T-helper 17 cell (primary cell): ENCODE data around the gene THSD4. TPM values are rescaled to one million over a fixed set of nuclear protein-coding genes. Genes with fewer than 3 reads are reported as not detected.

Experiments used
- ATAC-seq: fragments of 150-1000 bp; cut with Tn5 transposase; 2 replicates; pipeline ENCODE4 v1.10.0; 2021; ENCODE audit warnings: mild to moderate bottlenecking, moderate library complexity
- DNase-seq, 3 donors: peaks; one replicate each; pipeline versions ENCODE4 v3.0.0 to v3.0.0-alpha.2; 2020 to 2021
- H3K9me3 ChIP-seq: one replicate; pipeline ENCODE4 v1.7.0; 2013; ENCODE audit warnings: low read length, mild to moderate bottlenecking; ENCODE audit not compliant: control insufficient read depth, poor library complexity, severe bottlenecking
- H3K27ac Mint-ChIP-seq: one replicate; pipeline ENCODE4 v1.8.0; 2022; ENCODE audit warnings: mild to moderate bottlenecking, moderate library complexity, mixed read lengths
- H3K27me3 Mint-ChIP-seq: one replicate; pipeline ENCODE4 v1.8.0; 2022; ENCODE audit warnings: mixed read lengths
- H3K36me3 Mint-ChIP-seq: one replicate; pipeline ENCODE4 v1.8.0; 2022; ENCODE audit warnings: low read depth, mixed read lengths
- H3K4me1 Mint-ChIP-seq: one replicate; pipeline ENCODE4 v1.8.0; 2022; ENCODE audit warnings: mild to moderate bottlenecking, mixed read lengths
- H3K4me3 Mint-ChIP-seq: one replicate; pipeline ENCODE4 v1.8.0; 2022; ENCODE audit warnings: mild to moderate bottlenecking, moderate library complexity, mixed read lengths
- total RNA-seq, 4 donors: library from RNA in 2 of 4; stranded (reverse) in 2 of 4; gene quantifications; one replicate each; pipeline ENCODE4 v1.2.3 and lab custom pipeline; 2022 to 2026

Gene THSD4
- total RNA-seq, 2 donors from 2014 or later: not detected

- ATAC-seq (no peak), DNase-seq (no peak)
- Mint-ChIP-seq H3K27ac (no peak overlapping the region), H3K36me3 (peaks cover 2% of the 10 kb centered on the region), H3K27me3 (peaks cover 7% of the 10 kb centered on the region), H3K4me3 (no peak overlapping the region), H3K4me1 (no peaks in the 10 kb centered on the region)
- H3K9me3 ChIP-seq: no peaks in the 10 kb centered on the region
Measured at GRCh38 chr15:71088155-71088554, 27.1 kb upstream of the THSD4 start.

GRCh38 chr15:71088683-71089082 is 26.6 kb upstream of the THSD4 start:
- ATAC-seq: no peak
- H3K36me3 Mint-ChIP-seq: peaks cover 2% of the 10 kb centered on the region
- no peak for DNase-seq
- peaks cover 11% of the 10 kb centered on the region for H3K27me3 Mint-ChIP-seq
- no peaks in the 10 kb centered on the region for H3K4me1 Mint-ChIP-seq
- no peak overlapping the region for H3K27ac Mint-ChIP-seq
- no peaks in the 10 kb centered on the region for H3K9me3 ChIP-seq
- no peak overlapping the region for H3K4me3 Mint-ChIP-seq

DNA sequence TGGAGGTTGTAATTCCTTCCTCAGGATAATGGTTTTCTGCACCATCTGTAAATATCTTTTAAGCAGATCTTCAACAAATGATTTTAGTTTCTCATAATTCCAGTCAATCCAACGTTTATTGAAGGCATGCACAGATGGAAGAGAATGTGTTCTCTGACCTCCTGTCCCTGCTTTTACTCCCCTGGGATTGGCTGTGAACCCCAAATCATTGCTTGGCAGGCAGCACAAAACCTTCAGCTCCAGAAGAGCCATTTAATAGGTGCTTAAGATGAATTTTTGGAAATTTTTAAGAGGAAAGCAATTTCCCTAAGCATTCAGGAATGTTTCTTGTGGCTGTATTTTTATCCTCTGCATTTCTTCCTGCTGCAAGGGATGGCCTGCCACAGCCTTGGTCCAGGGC is 25.5 kb upstream of the THSD4 start:
- Mint-ChIP-seq H3K27ac (no peak overlapping the region), H3K36me3 (no peaks in the 10 kb centered on the region), H3K27me3 (peaks cover 8% of the 10 kb centered on the region), H3K4me3 (no peak overlapping the region), H3K4me1 (no peaks in the 10 kb centered on the region)
- DNase-seq (no peak), ATAC-seq (no peak)
- no peaks in the 10 kb centered on the region for H3K9me3 ChIP-seq

DNA sequence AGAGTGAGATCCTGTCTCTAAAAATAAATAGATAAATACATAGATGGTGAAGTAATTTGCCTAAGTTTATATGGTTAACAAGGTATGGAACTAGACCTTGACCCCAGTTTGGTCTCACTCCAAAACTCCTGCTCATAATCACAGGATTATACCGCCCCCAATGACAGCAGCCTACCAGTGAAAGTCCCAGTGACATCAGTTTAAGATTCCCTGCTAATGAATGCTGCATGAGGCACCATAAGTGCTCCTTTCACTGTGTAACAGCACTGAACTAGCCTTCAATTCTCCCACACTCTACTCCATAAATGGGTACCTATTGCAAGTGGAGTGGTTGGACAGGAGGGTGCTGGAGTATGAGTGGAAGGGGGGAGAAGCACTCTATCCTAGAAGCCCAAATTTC is 23.7 kb upstream of the THSD4 start:
- no peaks in the 10 kb centered on the region for H3K36me3 Mint-ChIP-seq
- ATAC-seq (no peak), DNase-seq (no peak)
- no peaks in the 10 kb centered on the region for H3K4me1 Mint-ChIP-seq
- H3K27ac Mint-ChIP-seq: no peak overlapping the region
- no peaks in the 10 kb centered on the region for H3K9me3 ChIP-seq
- peaks cover 8% of the 10 kb centered on the region for H3K27me3 Mint-ChIP-seq
- no peak overlapping the region for H3K4me3 Mint-ChIP-seq

- Mint-ChIP-seq H3K27ac (no peak overlapping the region), H3K36me3 (no peaks in the 10 kb centered on the region), H3K4me1 (no peaks in the 10 kb centered on the region), H3K27me3 (peaks cover 8% of the 10 kb centered on the region), H3K4me3 (no peak overlapping the region)
- H3K9me3 ChIP-seq: no peaks in the 10 kb centered on the region
- ATAC-seq: no peak
- no peak for DNase-seq
Measured at GRCh38 chr15:71092056-71092600, 23.1 kb upstream of the THSD4 start.

DNA sequence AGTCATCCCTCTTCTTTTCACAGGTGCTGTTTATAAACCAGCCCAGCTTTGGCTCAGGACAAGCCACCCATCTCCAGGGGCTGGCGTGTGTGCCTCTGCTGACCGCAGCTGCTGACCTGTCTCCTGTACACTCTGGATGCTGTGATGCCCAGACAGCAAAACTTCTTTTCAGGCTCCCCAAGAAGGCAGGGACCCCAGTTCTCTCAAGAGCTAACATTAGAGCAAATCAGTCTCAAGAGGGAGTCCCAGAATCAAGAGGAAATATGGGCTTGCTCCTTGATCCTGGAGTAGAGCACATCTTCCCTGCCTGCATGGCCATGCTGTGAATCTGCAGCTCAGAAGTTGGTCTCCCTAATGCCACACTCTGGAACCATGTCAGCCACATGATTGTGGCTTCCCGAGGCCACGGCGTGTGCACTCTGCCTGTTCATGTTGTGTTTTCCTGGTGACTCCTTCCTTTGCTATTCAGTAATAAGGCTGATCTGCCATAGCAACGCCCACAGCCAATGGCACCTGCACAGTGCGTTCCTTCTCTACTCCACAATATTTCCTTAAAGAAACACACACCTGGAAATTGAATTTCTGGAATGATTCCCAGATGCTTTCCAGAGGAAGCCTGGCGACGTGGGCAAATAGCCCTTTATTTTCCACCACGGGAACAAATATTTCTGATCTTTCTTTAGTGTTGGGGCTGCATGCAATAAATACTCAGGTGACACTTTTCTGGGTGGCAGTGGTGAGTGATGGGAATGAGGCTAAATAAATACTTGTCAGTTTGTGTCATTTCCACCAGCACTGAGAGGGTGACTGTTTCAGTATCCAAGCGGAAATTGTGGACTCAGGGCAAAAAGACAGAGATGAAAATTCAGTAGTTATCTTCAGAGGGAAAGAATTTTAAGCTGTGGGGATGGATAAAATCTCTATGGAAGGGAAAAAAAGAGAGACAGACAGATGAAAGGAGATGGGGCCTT is 21.9 kb upstream of the THSD4 start:
- no peak for DNase-seq
- Mint-ChIP-seq H3K27me3 (peaks cover 8% of the 10 kb centered on the region), H3K4me3 (no peak overlapping the region), H3K27ac (no peak overlapping the region), H3K36me3 (no peaks in the 10 kb centered on the region), H3K4me1 (no peaks in the 10 kb centered on the region)
- no peaks in the 10 kb centered on the region for H3K9me3 ChIP-seq
- ATAC-seq: no peak

DNA sequence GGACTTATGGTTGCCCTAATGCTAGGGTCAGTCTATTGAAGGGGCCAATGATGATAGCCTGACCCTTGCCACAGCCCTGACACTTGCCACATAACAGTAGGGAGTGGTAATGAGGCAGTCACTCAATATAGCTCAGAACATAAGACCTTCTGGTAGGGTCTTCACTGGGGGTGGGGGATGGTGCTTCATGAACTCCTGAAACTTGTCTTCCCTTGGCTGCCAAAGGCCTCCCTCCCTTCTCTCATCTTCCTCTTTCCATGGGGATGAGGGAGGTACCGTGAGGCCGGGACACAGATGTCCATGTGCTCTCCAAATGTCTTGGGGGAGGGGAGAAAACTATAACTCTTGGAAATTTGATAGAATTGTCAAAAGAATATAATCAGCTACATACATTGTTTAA is 21.1 kb upstream of the THSD4 start:
- no peaks in the 10 kb centered on the region for H3K9me3 ChIP-seq
- H3K27ac Mint-ChIP-seq: no peak overlapping the region
- no peak overlapping the region for H3K4me3 Mint-ChIP-seq
- ATAC-seq: no peak
- DNase-seq: no peak
- H3K4me1 Mint-ChIP-seq: no peaks in the 10 kb centered on the region
- no peaks in the 10 kb centered on the region for H3K36me3 Mint-ChIP-seq
- H3K27me3 Mint-ChIP-seq: peaks cover 8% of the 10 kb centered on the region

DNA sequence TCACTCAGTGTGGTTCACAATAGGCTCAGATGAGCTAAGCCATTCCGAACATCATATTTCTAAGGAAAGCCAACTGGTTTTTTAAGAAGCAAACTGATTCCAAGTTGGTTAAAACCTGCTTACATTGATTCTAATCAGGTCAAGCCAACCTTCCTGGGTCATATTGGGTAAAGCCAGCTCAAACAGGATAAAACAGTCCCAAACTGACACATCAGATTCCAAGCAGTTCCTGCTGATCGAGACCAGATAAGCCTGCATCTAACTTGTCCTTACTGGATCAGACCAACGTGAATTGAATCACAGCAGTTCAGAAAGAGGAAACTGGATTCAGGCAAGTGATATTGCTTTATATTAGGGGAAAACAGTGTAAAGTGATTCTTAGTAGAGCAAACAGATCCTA is 18.6 kb upstream of the THSD4 start:
- H3K27ac Mint-ChIP-seq: no peak overlapping the region
- no peaks in the 10 kb centered on the region for H3K9me3 ChIP-seq
- no peaks in the 10 kb centered on the region for H3K36me3 Mint-ChIP-seq
- no peak overlapping the region for H3K4me3 Mint-ChIP-seq
- no peak for DNase-seq
- H3K4me1 Mint-ChIP-seq: no peaks in the 10 kb centered on the region
- no peak for ATAC-seq
- H3K27me3 Mint-ChIP-seq: peaks cover 13% of the 10 kb centered on the region

GRCh38 chr15:71097890-71098289 is 17.4 kb upstream of the THSD4 start:
- H3K27me3 Mint-ChIP-seq: peaks cover 18% of the 10 kb centered on the region
- no peaks in the 10 kb centered on the region for H3K9me3 ChIP-seq
- no peak overlapping the region for H3K4me3 Mint-ChIP-seq
- no peaks in the 10 kb centered on the region for H3K4me1 Mint-ChIP-seq
- ATAC-seq (no peak), DNase-seq (no peak)
- H3K36me3 Mint-ChIP-seq: no peaks in the 10 kb centered on the region
- H3K27ac Mint-ChIP-seq: no peak overlapping the region

DNA sequence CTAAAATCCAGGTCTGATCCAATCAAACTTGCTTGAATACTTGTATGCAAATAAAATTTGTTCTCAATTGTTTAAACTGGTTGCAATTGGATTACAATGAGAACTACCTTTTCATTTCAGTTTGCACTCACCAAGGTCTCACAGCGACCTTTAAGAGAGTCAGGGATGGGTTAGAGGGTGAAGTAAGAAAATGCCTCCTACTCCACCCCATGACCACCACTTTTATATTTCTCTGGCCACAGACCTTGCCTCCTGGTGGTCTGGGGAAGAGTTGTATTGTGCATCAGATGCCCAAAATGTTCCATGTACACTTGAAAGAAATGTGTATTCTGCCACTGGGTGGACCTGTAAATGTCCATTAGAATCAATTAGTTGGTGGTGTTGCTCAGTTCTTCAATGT is 16.4 kb upstream of the THSD4 start:
- no peaks in the 10 kb centered on the region for H3K36me3 Mint-ChIP-seq
- peaks cover 20% of the 10 kb centered on the region for H3K27me3 Mint-ChIP-seq
- no peak overlapping the region for H3K27ac Mint-ChIP-seq
- no peaks in the 10 kb centered on the region for H3K9me3 ChIP-seq
- ATAC-seq: no peak
- no peak for DNase-seq
- H3K4me3 Mint-ChIP-seq: no peak overlapping the region
- H3K4me1 Mint-ChIP-seq: no peaks in the 10 kb centered on the region

- Mint-ChIP-seq H3K36me3 (peaks cover 2% of the 10 kb centered on the region), H3K4me3 (no peak overlapping the region), H3K4me1 (peaks cover 4% of the 10 kb centered on the region), H3K27me3 (peaks cover 35% of the 10 kb centered on the region), H3K27ac (no peak overlapping the region)
- no peaks in the 10 kb centered on the region for H3K9me3 ChIP-seq
- DNase-seq (no peak), ATAC-seq (no peak)
Measured at GRCh38 chr15:71103102-71103676, 12.1 kb upstream of the THSD4 start.

GRCh38 chr15:71104636-71105035 is 10.6 kb upstream of the THSD4 start:
- H3K27me3 Mint-ChIP-seq: peaks cover 45% of the 10 kb centered on the region
- no peak overlapping the region for H3K27ac Mint-ChIP-seq
- H3K4me1 Mint-ChIP-seq: peaks cover 4% of the 10 kb centered on the region
- H3K36me3 Mint-ChIP-seq: peaks cover 2% of the 10 kb centered on the region
- ATAC-seq: no peak
- DNase-seq: no peak
- no peaks in the 10 kb centered on the region for H3K9me3 ChIP-seq
- no peak overlapping the region for H3K4me3 Mint-ChIP-seq

DNA sequence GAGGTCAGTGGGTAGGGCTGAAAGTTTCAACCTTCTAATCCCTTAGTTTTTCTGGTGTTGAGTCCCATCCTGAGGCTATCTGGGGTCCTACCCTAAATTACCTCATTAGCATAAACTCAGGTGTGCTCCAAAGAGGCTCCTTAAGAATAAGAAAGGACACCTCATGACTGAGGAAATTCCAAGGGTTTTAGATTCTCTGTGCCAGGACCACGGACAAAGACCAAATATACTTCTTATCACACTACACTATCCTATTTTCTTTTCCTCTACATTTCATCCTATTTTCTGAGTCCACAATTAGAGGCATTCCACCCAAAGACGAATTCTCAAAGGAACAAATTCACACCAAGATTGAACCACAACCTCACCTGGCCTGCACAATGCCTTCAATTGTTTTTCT is 9.8 kb upstream of the THSD4 start:
- Mint-ChIP-seq H3K27me3 (peaks cover 45% of the 10 kb centered on the region), H3K4me3 (no peak overlapping the region), H3K27ac (no peak overlapping the region), H3K36me3 (peaks cover 2% of the 10 kb centered on the region), H3K4me1 (peaks cover 4% of the 10 kb centered on the region)
- DNase-seq (no peak), ATAC-seq (no peak)
- H3K9me3 ChIP-seq: no peaks in the 10 kb centered on the region
